Measurements from ENCODE around the gene COPE.
"Not testable (repeated sequence)": the region's sequence is repeated elsewhere in the genome, so short reads cannot be mapped to it uniquely, and the experiment has no call there.

The COPE gene

GRCh38 chr19:18906605-18907519 lies 12.3 kb downstream of the COPE start:
- Histone ChIP-seq H3K9ac (ENCODE audit: low read depth, low read length) (no peak overlapping the region), H3K4me1 (ENCODE audit: insufficient read depth, low read length) (no peaks in the 10 kb centered on the region), H3K36me3 (ENCODE audit: insufficient read depth, low read length) (no peaks in the 10 kb centered on the region; the same call in 1 of the 2 replicates)

DNA sequence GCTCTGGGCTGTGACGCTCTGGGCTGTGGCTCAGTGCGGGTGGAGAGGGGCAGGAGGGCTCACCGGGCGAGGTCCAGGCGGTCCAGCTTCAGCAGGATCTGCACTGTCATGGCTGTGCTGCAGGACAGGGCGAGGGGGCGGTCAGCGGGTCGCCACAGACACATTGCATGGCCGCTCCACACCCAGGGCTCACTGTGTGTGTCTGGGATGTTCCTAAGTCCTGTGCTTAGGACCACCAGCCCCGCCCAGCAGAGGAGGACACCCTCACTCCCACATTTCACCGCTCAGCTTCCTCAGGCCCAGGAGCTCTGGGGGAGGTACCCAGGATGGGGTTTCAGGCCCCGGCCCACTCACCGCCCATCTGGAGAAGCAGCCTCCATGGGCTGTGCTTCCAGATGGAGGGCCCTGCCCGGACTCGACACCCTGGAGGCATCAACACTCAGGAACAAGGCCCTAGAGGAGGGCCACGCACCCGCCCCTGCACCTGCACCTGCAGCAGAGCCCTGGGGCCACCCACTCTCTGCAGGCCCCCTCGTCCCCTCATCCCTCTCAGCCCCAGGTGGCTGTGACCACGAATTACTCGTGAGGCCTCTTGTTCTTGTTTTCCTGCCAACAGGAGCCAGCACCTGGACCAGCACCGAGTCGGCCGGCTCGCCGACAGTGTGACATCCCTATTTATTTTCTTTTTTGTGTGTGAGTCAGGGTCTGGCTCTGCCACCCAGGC lies 13.5 kb downstream of the COPE start:
- Histone ChIP-seq H3K9me3 (ENCODE audit: control insufficient read depth, insufficient read depth, low read length) (no peaks in the 10 kb centered on the region), H3K9ac (ENCODE audit: low read depth, low read length) (no peak overlapping the region), H3K36me3 (ENCODE audit: insufficient read depth, low read length) (no peaks in the 10 kb centered on the region; the same call in 1 of the 2 replicates), H3K4me1 (ENCODE audit: insufficient read depth, low read length) (no peaks in the 10 kb centered on the region)

More at GRCh38 chr19:18906605-18907519, 12.3 kb downstream of the COPE start:
- no peaks in the 10 kb centered on the region for H3K9me3 ChIP-seq (ENCODE audit: control insufficient read depth, insufficient read depth, low read length)

DNA sequence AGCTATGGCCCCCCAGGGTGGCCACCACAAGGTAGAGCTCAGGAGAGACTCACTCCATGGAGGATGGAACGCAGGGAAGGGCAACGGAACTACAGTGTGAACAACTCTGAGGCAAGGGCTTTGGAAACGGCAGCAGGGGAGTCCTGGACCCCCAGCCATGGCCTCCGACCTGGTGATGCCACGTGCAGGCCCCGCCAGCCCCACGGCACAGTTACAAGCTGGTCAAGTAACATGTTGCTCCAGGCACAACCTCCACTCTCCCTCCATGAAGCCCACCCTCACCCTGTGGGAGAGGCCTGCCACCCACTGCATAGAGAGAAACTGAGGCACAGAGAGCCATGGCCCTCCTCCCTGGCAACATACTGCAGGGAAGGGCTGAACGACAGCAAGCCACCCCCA lies 14.1 kb downstream of the COPE start:
- Histone ChIP-seq H3K9me3 (ENCODE audit: control insufficient read depth, insufficient read depth, low read length) (no peaks in the 10 kb centered on the region), H3K4me1 (ENCODE audit: insufficient read depth, low read length) (no peaks in the 10 kb centered on the region), H3K9ac (ENCODE audit: low read depth, low read length) (no peak overlapping the region), H3K36me3 (ENCODE audit: insufficient read depth, low read length) (no peaks in the 10 kb centered on the region; the same call in 1 of the 2 replicates)

DNA sequence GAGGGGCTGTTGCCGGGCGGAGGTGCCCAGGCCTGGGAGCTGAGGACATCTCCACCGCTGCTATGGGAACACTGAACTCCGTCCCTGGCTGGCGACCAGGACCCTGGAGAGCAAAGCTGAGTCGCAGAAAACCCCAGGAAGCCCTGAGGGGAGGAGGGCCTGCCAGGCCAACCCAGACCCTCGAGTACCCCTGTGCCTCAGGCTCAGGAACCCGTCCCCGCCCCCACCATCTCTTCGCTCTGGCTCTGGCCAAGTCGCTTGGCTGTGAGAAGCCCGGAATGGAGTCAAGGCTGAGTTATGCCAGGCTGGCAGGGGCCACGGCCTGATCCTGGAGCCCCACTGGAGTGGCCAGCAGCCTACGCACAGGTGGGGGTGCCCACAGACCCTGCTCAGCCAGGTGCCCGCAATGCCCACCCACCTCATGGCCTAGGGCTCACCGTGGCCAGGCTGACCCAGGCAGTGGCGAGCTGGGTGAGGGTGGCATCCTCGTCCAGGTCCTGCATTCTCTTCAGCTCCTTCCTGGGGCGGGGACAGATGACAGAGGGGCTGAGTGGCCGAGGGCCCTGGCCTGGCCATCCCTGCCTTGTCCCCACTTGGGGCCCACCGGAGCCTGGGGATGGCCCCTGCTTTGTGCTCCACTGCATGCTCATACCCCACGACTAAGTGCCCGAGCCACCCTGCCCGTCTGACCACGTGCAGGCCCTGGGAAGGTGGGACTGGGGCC lies 14.7 kb downstream of the COPE start:
- Histone ChIP-seq H3K4me1 (ENCODE audit: insufficient read depth, low read length) (no peaks in the 10 kb centered on the region), H3K36me3 (ENCODE audit: insufficient read depth, low read length) (no peaks in the 10 kb centered on the region; the same call in 1 of the 2 replicates), H3K9me3 (ENCODE audit: control insufficient read depth, insufficient read depth, low read length) (no peaks in the 10 kb centered on the region), H3K9ac (ENCODE audit: low read depth, low read length) (no peak overlapping the region)

DNA sequence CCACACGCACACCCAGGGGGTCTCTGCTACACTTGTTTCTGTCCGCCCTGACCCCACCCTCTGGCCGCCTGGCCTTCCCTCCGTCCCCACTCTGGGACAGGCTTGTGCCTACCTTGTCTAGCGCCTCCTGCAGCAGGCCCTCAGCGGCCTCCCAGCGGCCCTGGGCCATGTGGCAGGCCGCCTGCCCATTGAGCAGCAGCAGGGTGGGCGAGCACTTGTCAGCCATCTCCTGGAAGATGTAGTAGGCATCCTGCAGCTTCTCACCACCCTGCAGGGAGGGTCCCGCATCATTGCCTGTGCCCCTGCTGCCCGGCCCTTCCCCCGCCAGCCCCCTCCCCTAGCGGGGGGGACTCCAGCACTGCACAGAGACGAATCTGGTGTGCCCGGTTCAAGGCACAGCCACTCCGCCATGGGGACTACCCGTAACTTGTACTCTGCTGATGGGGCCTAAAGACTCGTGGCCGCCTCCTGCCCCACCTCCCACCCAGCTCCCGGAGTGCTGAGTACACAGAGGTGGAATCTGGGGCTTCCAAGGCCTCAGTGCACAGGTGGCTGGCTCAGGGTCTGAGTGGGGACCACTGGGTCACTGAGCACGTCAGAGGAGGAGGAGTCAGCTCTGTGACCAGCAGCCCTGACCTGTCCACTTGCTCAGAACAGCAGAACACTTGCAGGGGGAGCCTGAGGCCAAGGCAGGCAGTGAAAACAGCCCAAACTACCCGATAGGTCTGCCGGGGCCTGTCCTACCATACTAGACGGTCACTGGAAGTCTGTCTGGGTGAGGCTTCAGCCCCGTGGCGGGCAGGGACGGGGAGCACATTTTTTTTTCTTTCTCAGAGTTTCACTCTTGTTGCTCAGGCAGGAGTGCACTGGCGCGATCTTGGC lies 15.8 kb downstream of the COPE start:
- Histone ChIP-seq H3K9me3 (ENCODE audit: control insufficient read depth, insufficient read depth, low read length) (no peaks in the 10 kb centered on the region), H3K9ac (ENCODE audit: low read depth, low read length) (no peak overlapping the region), H3K36me3 (ENCODE audit: insufficient read depth, low read length) (no peaks in the 10 kb centered on the region; the same call in 1 of the 2 replicates), H3K4me1 (ENCODE audit: insufficient read depth, low read length) (no peaks in the 10 kb centered on the region)

GRCh38 chr19:18902519-18902918 lies 16.7 kb downstream of the COPE start:
- not testable (repeated sequence) for H3K9me3 ChIP-seq (ENCODE audit: control insufficient read depth, insufficient read depth, low read length); H3K4me1 ChIP-seq (ENCODE audit: insufficient read depth, low read length); H3K36me3 ChIP-seq (ENCODE audit: insufficient read depth, low read length); H3K9ac ChIP-seq (ENCODE audit: low read depth, low read length)

- Histone ChIP-seq H3K4me1 (ENCODE audit: insufficient read depth, low read length) (no peaks in the 10 kb centered on the region), H3K36me3 (ENCODE audit: insufficient read depth, low read length) (no peaks in the 10 kb centered on the region; the same call in 1 of the 2 replicates), H3K9ac (ENCODE audit: low read depth, low read length) (no peak overlapping the region), H3K9me3 (ENCODE audit: control insufficient read depth, insufficient read depth, low read length) (no peaks in the 10 kb centered on the region)
Measured at GRCh38 chr19:18901491-18901890, 17.7 kb downstream of the COPE start.

- Histone ChIP-seq H3K9ac (ENCODE audit: low read depth, low read length) (no peak overlapping the region), H3K36me3 (ENCODE audit: insufficient read depth, low read length) (no peaks in the 10 kb centered on the region; the same call in 1 of the 2 replicates), H3K9me3 (ENCODE audit: control insufficient read depth, insufficient read depth, low read length) (no peaks in the 10 kb centered on the region), H3K4me1 (ENCODE audit: insufficient read depth, low read length) (no peaks in the 10 kb centered on the region)
Measured at GRCh38 chr19:18900700-18901481, 18.3 kb downstream of the COPE start.

DNA sequence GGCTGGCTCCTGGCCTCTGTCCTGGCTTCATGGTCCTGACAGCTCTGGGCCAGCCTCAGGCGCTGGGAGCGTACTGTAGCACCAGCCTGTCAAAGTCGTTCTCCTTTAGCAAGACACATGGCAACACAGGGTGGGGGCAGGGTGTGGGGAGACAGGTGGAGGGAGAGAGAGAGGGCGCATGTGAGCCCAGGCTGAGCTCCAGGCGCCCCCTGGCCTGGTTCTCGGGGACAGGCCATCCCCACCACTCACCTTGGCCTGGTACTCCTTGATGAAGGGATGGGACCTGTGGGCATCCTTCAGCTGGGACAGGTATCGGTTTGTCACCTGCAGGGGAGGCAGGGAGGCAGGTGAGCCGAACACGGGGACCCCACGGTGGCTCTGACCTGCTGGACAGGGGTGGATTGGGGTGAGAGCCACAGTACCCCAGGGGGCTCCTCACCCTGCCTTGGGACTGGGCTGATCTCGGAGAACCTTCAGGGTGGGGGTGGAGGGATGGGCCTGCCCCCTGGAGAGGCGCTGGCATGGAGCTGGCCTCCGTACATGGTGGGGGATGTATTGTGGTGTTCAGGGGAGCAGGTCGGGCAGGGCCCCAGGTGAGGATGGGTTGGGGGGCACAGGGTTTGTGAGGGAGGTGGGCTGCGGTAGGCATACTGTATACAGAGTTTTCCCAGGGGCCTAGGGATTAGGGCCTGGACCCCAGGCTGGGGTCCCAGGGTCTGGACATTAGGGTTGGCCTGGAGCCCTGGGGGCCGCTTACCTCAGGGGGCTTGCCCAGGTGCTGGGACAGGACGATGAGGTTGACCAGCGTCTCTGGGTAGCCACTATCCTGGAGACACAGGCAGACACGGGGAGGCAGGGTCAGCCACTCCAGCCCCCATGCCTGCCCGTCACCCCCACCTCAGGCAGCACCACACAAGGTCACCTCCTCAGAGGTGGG lies 19.3 kb downstream of the COPE start:
- no peaks in the 10 kb centered on the region; the same call in 1 of the 2 replicates for H3K36me3 ChIP-seq (ENCODE audit: insufficient read depth, low read length)
- H3K9me3 ChIP-seq (ENCODE audit: control insufficient read depth, insufficient read depth, low read length), result no peaks in the 10 kb centered on the region
- no peaks in the 10 kb centered on the region for H3K4me1 ChIP-seq (ENCODE audit: insufficient read depth, low read length)
- H3K9ac ChIP-seq (ENCODE audit: low read depth, low read length), result no peak overlapping the region

GRCh38 chr19:18898607-18899408 lies 20.4 kb downstream of the COPE start:
- Histone ChIP-seq H3K36me3 (ENCODE audit: insufficient read depth, low read length) (no peaks in the 10 kb centered on the region; the same call in 1 of the 2 replicates), H3K9me3 (ENCODE audit: control insufficient read depth, insufficient read depth, low read length) (no peaks in the 10 kb centered on the region), H3K9ac (ENCODE audit: low read depth, low read length) (no peak overlapping the region), H3K4me1 (ENCODE audit: insufficient read depth, low read length) (no peaks in the 10 kb centered on the region)

- H3K9me3 ChIP-seq (ENCODE audit: control insufficient read depth, insufficient read depth, low read length), result no peaks in the 10 kb centered on the region
- no peak overlapping the region for H3K9ac ChIP-seq (ENCODE audit: low read depth, low read length)
- no peaks in the 10 kb centered on the region for H3K4me1 ChIP-seq (ENCODE audit: insufficient read depth, low read length)
- H3K36me3 ChIP-seq (ENCODE audit: insufficient read depth, low read length), result no peaks in the 10 kb centered on the region; the same call in 1 of the 2 replicates
Measured at GRCh38 chr19:18898081-18898606, 21.0 kb downstream of the COPE start.
